IMR-90 (cell line): Measurements from ENCODE around the gene MINK1. TPM values are rescaled to one million over a fixed set of nuclear protein-coding genes. Genes with fewer than 3 reads are reported as not detected.

Experiments used
- ATAC-seq: fragments of 200-7000 bp; cut with Tn5 transposase; 2 replicates; pipeline ENCODE4 v1.9.1; 2020; ENCODE audit warnings: low read depth, mild to moderate bottlenecking, moderate library complexity
- BruUV-seq: library from RNA; stranded (reverse); fragments of 400-500 nt; replicated peaks from 2 replicates; lab custom pipeline; 2021; lab: Mats Ljungman, UMichigan
- CTCF ChIA-PET: fragments of 300-600 bp; formaldehyde crosslinking; extraction: SDS; loops from one replicate; lab custom pipeline; 2021; ENCODE audit warnings: antibody characterized with exemption; lab: Yijun Ruan, JAX
- POLR2A ChIA-PET: fragments of 300-600 bp; sonication (Branson Sonifier 250); formaldehyde crosslinking; loops from one replicate; lab custom pipeline; 2022; ENCODE audit warnings: antibody characterized with exemption; ENCODE audit not compliant: unreplicated experiment; lab: Charles Lee
- DNase-seq: peaks from one replicate; pipeline ENCODE4 v3.0.0; 2013
- H2AFZ ChIP-seq: replicated peaks from 2 replicates; pipeline ENCODE3; 2013; ENCODE audit warnings: low read length, mild to moderate bottlenecking; ENCODE audit not compliant: poor library complexity
- H2AK5ac ChIP-seq: 2 replicates; pipeline ENCODE4 v1.6.1; 2013; ENCODE audit warnings: low read depth, low read length, inconsistent platforms
- H2AK9ac ChIP-seq: replicated peaks from 2 replicates; pipeline ENCODE3; 2013; ENCODE audit warnings: mild to moderate bottlenecking, low read depth, low read length, moderate library complexity; ENCODE audit not compliant: poor library complexity
- H2BK120ac ChIP-seq: 2 replicates; pipeline ENCODE4 v1.6.1; 2013; ENCODE audit warnings: low read depth, low read length, inconsistent platforms
- H2BK15ac ChIP-seq: 3 replicates; pipeline ENCODE4 v1.6.1; 2013; ENCODE audit warnings: low read depth, low read length, inconsistent platforms
- H2BK20ac ChIP-seq: 2 replicates; pipeline ENCODE4 v1.6.1; 2013; ENCODE audit warnings: low read depth, mild to moderate bottlenecking, inconsistent platforms, low read length, moderate library complexity
- H2BK5ac ChIP-seq: 2 replicates; pipeline ENCODE4 v1.6.1; 2013; ENCODE audit warnings: mild to moderate bottlenecking, low read depth, low read length, inconsistent platforms; ENCODE audit not compliant: poor library complexity, severe bottlenecking
- H3K14ac ChIP-seq: replicated peaks from 2 replicates; pipeline ENCODE4 v1.6.1; 2013; ENCODE audit warnings: low read depth, low read length, inconsistent platforms
- H3K18ac ChIP-seq: 2 replicates; pipeline ENCODE4 v1.6.1; 2013; ENCODE audit warnings: low read depth, low read length, control low read depth
- H3K23ac ChIP-seq: 2 replicates; pipeline ENCODE4 v1.6.1; 2013; ENCODE audit warnings: low read depth, low read length, inconsistent platforms
- H3K27ac ChIP-seq: 2 replicates; pipeline ENCODE4 v1.5.1; 2013; ENCODE audit warnings: mild to moderate bottlenecking, control low read depth, low read length; ENCODE audit not compliant: insufficient read depth
- H3K27me3 ChIP-seq: 2 replicates; pipeline ENCODE4 v1.6.1; 2013; ENCODE audit warnings: low read length; ENCODE audit not compliant: control insufficient read depth, insufficient read depth
- H3K36me3 ChIP-seq: 2 replicates; pipeline ENCODE4 v1.6.1; 2013; ENCODE audit warnings: low read length, mixed read lengths; ENCODE audit not compliant: control insufficient read depth, insufficient read depth
- H3K4ac ChIP-seq: 2 replicates; pipeline ENCODE4 v1.6.1; 2013; ENCODE audit warnings: low read depth, low read length, inconsistent platforms
- H3K4me1 ChIP-seq: 2 replicates; pipeline ENCODE4 v1.6.1; 2013; ENCODE audit warnings: low read length, mixed read lengths; ENCODE audit not compliant: control insufficient read depth, insufficient read depth
- H3K4me2 ChIP-seq: 2 replicates; pipeline ENCODE4 v1.6.1; 2013; ENCODE audit warnings: low read depth, mild to moderate bottlenecking, control low read depth, low read length, moderate library complexity
- H3K4me3 ChIP-seq: 2 replicates; pipeline ENCODE4 v1.5.1; 2013; ENCODE audit warnings: low read depth, mild to moderate bottlenecking, control low read depth, low read length, moderate library complexity; ENCODE audit not compliant: insufficient read depth
- H3K56ac ChIP-seq: 2 replicates; pipeline ENCODE4 v1.6.1; 2013; ENCODE audit warnings: low read length, inconsistent platforms; ENCODE audit not compliant: insufficient read depth; ENCODE audit errors: extremely low read depth
- H3K79me1 ChIP-seq, 2 experiments: 2 replicates each; pipeline ENCODE4 v1.6.1; 2013; ENCODE audit warnings: low read length in 2 of 2, inconsistent platforms in 1 of 2, low read depth in 1 of 2
- H3K9ac ChIP-seq: 2 replicates; pipeline ENCODE4 v1.6.1; 2013; ENCODE audit warnings: low read depth, low read length, control low read depth
- H3K9me1 ChIP-seq: 2 replicates; pipeline ENCODE4 v1.6.1; 2013; ENCODE audit warnings: low read length, inconsistent platforms; ENCODE audit not compliant: insufficient read depth
- H3K9me3 ChIP-seq: 2 replicates; pipeline ENCODE4 v1.6.1; 2013; ENCODE audit warnings: low read length; ENCODE audit not compliant: control insufficient read depth, insufficient read depth
- H4K20me1 ChIP-seq: 2 replicates; pipeline ENCODE4 v1.6.1; 2013; ENCODE audit warnings: low read length, inconsistent platforms; ENCODE audit not compliant: insufficient read depth
- H4K5ac ChIP-seq: 2 replicates; pipeline ENCODE4 v1.6.1; 2013; ENCODE audit warnings: mild to moderate bottlenecking, low read depth, low read length, control low read depth
- H4K8ac ChIP-seq, 2 experiments: 2 replicates each; pipeline ENCODE4 v1.6.1; 2013; ENCODE audit warnings: low read depth in 2 of 2, low read length in 2 of 2, control low read depth in 1 of 2, inconsistent platforms in 1 of 2
- H4K91ac ChIP-seq: 2 replicates; pipeline ENCODE4 v1.6.1; 2013; ENCODE audit warnings: low read depth, low read length, inconsistent platforms; ENCODE audit not compliant: insufficient read depth
- BHLHE40 ChIP-seq: fragments of 150-350 bp; IDR thresholded peaks from 2 replicates; pipeline ENCODE4 v1.6.1; 2016; ENCODE audit warnings: mild to moderate bottlenecking, low read depth, low read length
- CEBPB ChIP-seq: IDR thresholded peaks from 2 replicates; pipeline ENCODE4 v1.6.1; 2012; ENCODE audit warnings: low read depth, low read length, improper control_type of control experiment
- FOS ChIP-seq: fragments of 150-350 bp; IDR thresholded peaks from 2 replicates; pipeline ENCODE4 v1.6.1; 2016; ENCODE audit warnings: low read depth, low read length
- MAFK ChIP-seq: IDR thresholded peaks from 2 replicates; pipeline ENCODE4 v1.6.1; 2012; ENCODE audit warnings: low read depth, low read length, improper control_type of control experiment
- RAD21 ChIP-seq: IDR thresholded peaks from 2 replicates; pipeline ENCODE4 v1.6.1; 2012; ENCODE audit warnings: low read length, improper control_type of control experiment
- RCOR1 ChIP-seq: IDR thresholded peaks from 2 replicates; pipeline ENCODE4 v1.6.1; 2012; ENCODE audit warnings: mild to moderate bottlenecking, low read length, improper control_type of control experiment; ENCODE audit not compliant: insufficient replicate concordance
- SMC3 ChIP-seq: fragments of 150-350 bp; IDR thresholded peaks from 2 replicates; pipeline ENCODE4 v1.6.1; 2016; ENCODE audit warnings: low read depth, mild to moderate bottlenecking, antibody characterized with exemption, low read length, moderate library complexity
- WGBS, 2 experiments: methylation state at CpG; one replicate each; pipeline versions ENCODE4 v1.1.5 to v1.1.7; 2013; ENCODE audit warnings: missing lambda C conversion rate in 2 of 2; ENCODE audit not compliant: insufficient read length in 1 of 2; ENCODE audit errors: extremely low coverage in 2 of 2; 5-methylcytosine and 5-hydroxymethylcytosine counted together
- dilution Hi-C: fragments of 300-500 bp; cut with HindIII; formaldehyde crosslinking; loops from one replicate; pipeline ENCODE4 v1.14.3; 2018; ENCODE audit warnings: low sequenced_read_pairs; ENCODE audit not compliant: unreplicated experiment
- in situ Hi-C: fragments of 300-500 bp; cut with MboI; formaldehyde crosslinking; loops from 3 replicates; pipeline ENCODE4 v1.14.3; 2019; ENCODE audit warnings: low sequenced_read_pairs, inconsistent platforms, mixed read lengths
- intact Hi-C: fragments of 100-400 bp; cut with micrococcal nuclease; formaldehyde crosslinking; loops from 2 replicates; pipeline ENCODE4 v1.10.0; 2022
- polyA plus RNA-seq, 3 experiments: library from polyadenylated mRNA; depleted of rRNA; stranded (reverse); fragments of >200 nt; gene quantifications; 2 replicates each; pipeline ENCODE4 v1.2.3, GENCODE V29; 2012; ENCODE audit warnings: low replicate concordance in 1 of 3
- total RNA-seq: library from RNA; depleted of rRNA; stranded (reverse); fragments of >200 nt; gene quantifications from 2 replicates; pipeline ENCODE4 v1.2.3, GENCODE V29; 2012

The MINK1 gene
- total and polyA plus RNA-seq, 2 of the 4 experiments (the other 2 are of a cell fraction) = 12.2 to 40.9 TPM

DNA sequence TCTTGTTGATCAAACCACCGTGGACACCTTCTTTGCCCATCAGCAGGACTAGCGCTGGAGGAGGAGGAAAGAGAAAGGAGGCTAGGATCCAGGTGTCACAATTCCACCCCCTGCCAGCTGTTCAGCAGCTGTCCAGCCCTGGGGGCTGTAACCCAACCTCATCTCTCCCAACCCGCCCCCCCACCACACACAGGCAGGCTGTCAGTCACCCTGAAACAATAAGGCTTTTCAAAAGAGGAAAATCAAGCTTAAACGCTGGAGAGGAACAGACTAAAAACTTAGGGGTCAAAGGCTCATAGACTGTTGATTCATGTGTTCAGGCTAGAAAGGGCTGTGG lies 112.8 kb downstream of the MINK1 start:
- peak overlapping the region in 1 of 2 experiments; percentile 80; a peak in 1 of 4 replicates for H4K8ac ChIP-seq
- H3K79me1 ChIP-seq = peaks cover 9 to 51% of the 10 kb centered on the region in 2 experiments; a peak in 3 of 4 replicates
- H2AK9ac ChIP-seq = no peak overlapping the region
- CTCF ChIA-PET = no interaction called here
- no peak overlapping the region for H4K5ac ChIP-seq
- H3K27me3 ChIP-seq = no peaks in the 10 kb centered on the region
- peaks cover 41% of the 10 kb centered on the region for H3K36me3 ChIP-seq
- H3K14ac ChIP-seq = peak overlapping the region; percentile 95
- peak overlapping the region; percentile 96 for H3K27ac ChIP-seq
- peaks cover 14% of the 10 kb centered on the region; the same call in 1 of the 2 replicates for H3K9me1 ChIP-seq
- intact Hi-C loops (no loop called here), in situ Hi-C loops (no loop called here), dilution Hi-C loops (no loop called here)
- no peak for TF ChIP-seq FOS
- no peak for TF ChIP-seq CEBPB
- TF ChIP-seq BHLHE40 = no peak
- no peak for TF ChIP-seq RCOR1
- no peak for TF ChIP-seq SMC3
- TF ChIP-seq RAD21 = no peak
- no peak for TF ChIP-seq MAFK
- H3K56ac ChIP-seq = peak overlapping the region; percentile 94; the same call in 1 of the 2 replicates
- no peak overlapping the region for H2BK15ac ChIP-seq
- no peak overlapping the region for H3K4me3 ChIP-seq
- no peaks in the 10 kb centered on the region for H3K9me3 ChIP-seq
- H3K4me2 ChIP-seq = peak overlapping the region; percentile 78
- no peak overlapping the region for H2AK5ac ChIP-seq
- H3K23ac ChIP-seq = peak overlapping the region; percentile 81
- H2BK120ac ChIP-seq = no peak overlapping the region
- H3K4ac ChIP-seq = peak overlapping the region; percentile 85
- no peak overlapping the region; the same call in 1 of the 2 replicates for H4K91ac ChIP-seq
- no peak overlapping the region for H2AFZ ChIP-seq
- no TSS peak for BruUV-seq
- POLR2A ChIA-PET = interaction anchor here (1.3 to 2.2 kb wide), 2 partner anchors 21 to 41 kb away, joined by 4 to 6 read pairs; partner anchors contain the start of genes CAMTA2 and SPAG7
- peak overlapping the region; percentile 97 for H3K9ac ChIP-seq
- DNase-seq (no peak), ATAC-seq (no peak)
- peak overlapping the region; percentile 98 for H2BK5ac ChIP-seq
- no peak overlapping the region for H3K18ac ChIP-seq
- H3K4me1 ChIP-seq = peaks cover 21% of the 10 kb centered on the region
- H4K20me1 ChIP-seq = peaks cover 66% of the 10 kb centered on the region
- no CpG with 5 or more reads among the region's 4 CpGs for WGBS, 2 experiments
- no peak overlapping the region for H2BK20ac ChIP-seq
